ENCODE results near the gene FLNB. TPM values are rescaled to one million over a fixed set of nuclear protein-coding genes. Genes with fewer than 3 reads are reported as not detected.
A peak's percentile ranks its signal among the peaks of the same experiment; 100 is the strongest.

FLNB gene
- total and polyA plus RNA-seq, 9 of the 15 experiments (the other 6 are each of a cell fraction or from before 2014, with no cell fraction given) = 9.4 to 48.1 (median 25.6) TPM

DNA sequence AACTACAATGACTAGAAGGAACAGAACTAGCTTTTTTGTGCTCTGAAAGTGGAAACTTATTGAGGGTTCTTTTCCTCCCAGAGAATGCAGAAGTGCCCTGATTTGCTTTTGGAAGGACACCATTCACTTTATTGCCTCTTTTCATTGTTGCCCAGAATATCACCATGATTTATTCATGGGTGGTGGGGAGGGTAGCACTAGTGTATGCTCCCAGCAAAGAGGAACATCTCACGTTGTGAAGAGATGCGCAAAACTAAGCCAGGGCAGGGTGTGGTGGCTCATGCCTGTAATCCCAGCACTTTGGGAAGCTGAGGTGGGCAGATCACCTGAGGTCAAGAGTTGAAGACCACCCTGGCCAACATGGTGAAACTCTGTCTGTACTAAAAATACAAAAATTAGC, 31.4 kb downstream of the FLNB start:
- Histone ChIP-seq H3K27me3 (ENCODE audit: control insufficient read depth in 2 of 2, insufficient read depth in 2 of 2, low read length in 2 of 2) (no peaks in the 10 kb centered on the region), H3K4me2 (ENCODE audit: insufficient read depth, low read length) (no peak overlapping the region), H3K27ac (ENCODE audit: extremely low read depth, low read depth, low read length) (no peak overlapping the region), H3K9me3 (replicated peaks; ENCODE audit: control insufficient read depth, insufficient read depth, low read depth, low read length) (no peaks in the 10 kb centered on the region), H4K20me1 (replicated peaks; ENCODE audit: control insufficient read depth, insufficient read depth, low read length) (no peaks in the 10 kb centered on the region), H3K79me2 (ENCODE audit: control insufficient read depth, insufficient read depth, low read length) (peaks cover 41% of the 10 kb centered on the region), H3K4me3 (no peak overlapping the region), H3K9me1 (ENCODE audit: control insufficient read depth, insufficient read depth, low read length) (no peaks in the 10 kb centered on the region), H3K4me1 (replicated peaks in 1 of 2; ENCODE audit: control insufficient read depth in 2 of 2, insufficient read depth in 2 of 2, low read length in 2 of 2) (peaks cover 16 to 32% of the 10 kb centered on the region in 2 experiments; a peak in 4 of 5 replicates), H2AFZ (ENCODE audit: low read depth, low read length) (no peak overlapping the region), H3K36me3 (ENCODE audit: control insufficient read depth, insufficient read depth, low read length) (no peaks in the 10 kb centered on the region), H3K9ac (ENCODE audit: insufficient read depth in 1 of 2, low read depth in 2 of 2, low read length in 2 of 2) (no peak overlapping the region; a peak in 1 of 4 replicates)
- intact Hi-C loops (cut with micrococcal nuclease) (no loop called here), in situ Hi-C loops (cut with MboI) (no loop called here)
- FAIRE-seq = no peak
- ChIA-PET POLR2A (interaction anchor here (0.6 to 1.3 kb wide), 4 partner anchors 9 to 400 kb away, joined by 3 to 8 read pairs (median 3); no protein-coding TSS in a partner anchor), CTCF (ENCODE audit: low intra/inter-chr PET ratio) (no interaction called here)
- DNase-seq (ENCODE audit: extremely low read depth in 1 of 4, low spot score in 3 of 4) = no peak
- no peak for ATAC-seq
- no peak for TF ChIP-seq BACH1 (tag; IDR thresholded peaks at IDR 0.05)
- no TSS peak for BruUV-seq (replicated peaks)
- 51% methylated on average over 2 of the region's 2 CpGs for WGBS (ENCODE audit: insufficient coverage, low coverage, missing lambda C conversion rate)

DNA sequence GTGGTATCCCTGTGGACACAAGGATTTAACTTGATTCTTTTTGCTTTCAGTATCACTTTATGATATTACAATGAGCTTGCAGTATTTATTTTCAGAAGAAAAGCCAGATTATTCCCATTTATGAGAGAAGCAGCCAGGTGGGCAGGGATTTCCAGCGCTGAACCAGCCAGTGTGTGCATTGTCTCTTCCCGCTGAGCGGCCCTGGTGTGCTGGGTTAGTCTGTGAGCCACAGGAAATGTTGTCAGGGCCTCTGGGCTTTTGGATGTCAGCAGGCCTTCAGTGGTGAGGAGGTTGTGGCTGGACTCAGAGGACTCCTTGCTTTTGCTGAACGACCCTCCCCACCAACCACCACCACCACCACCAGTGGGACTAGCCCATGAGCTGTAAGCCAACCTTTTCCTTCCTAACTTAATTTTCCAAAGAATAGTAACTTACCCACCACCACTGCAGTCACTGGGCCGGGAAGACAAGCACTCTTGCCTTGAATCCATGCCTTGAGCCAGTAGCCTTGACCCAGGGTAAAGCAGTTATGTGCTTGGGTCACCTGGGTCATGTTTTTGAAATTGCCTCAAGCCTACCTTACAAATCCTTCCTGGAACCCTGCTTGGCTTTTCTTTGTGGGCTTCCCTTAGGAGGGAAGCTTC, 33.1 kb downstream of the FLNB start:
- no peak overlapping the region for H3K27ac ChIP-seq (ENCODE audit: extremely low read depth, low read depth, low read length)
- ChIA-PET CTCF (ENCODE audit: low intra/inter-chr PET ratio) (no interaction called here), POLR2A (interaction anchor here (1.2 kb wide), 1 partner anchor 11 kb away, joined by 4 read pairs; no protein-coding TSS in a partner anchor)
- intact Hi-C loops (cut with micrococcal nuclease) (no loop called here), in situ Hi-C loops (cut with MboI) (no loop called here)
- FAIRE-seq (no peak), ATAC-seq (no peak), DNase-seq (ENCODE audit: extremely low read depth in 1 of 4, low spot score in 3 of 4) (no peak)
- no peaks in the 10 kb centered on the region for H3K36me3 ChIP-seq (ENCODE audit: control insufficient read depth, insufficient read depth, low read length)
- TF ChIP-seq SETDB1 (IDR thresholded peaks at IDR 0.05; ENCODE audit: low read length) = no peak
- no peak for TF ChIP-seq HOXB6 (CRISPR knock-in tag; IDR thresholded peaks at IDR 0.05; ENCODE audit: borderline replicate concordance)
- TF ChIP-seq SMC3 (conservative IDR thresholded peaks at IDR 0.05; ENCODE audit: insufficient read depth, low read depth, low read length) = no peak
- TF ChIP-seq ZNF184 (CRISPR knock-in tag; IDR thresholded peaks at IDR 0.05) = no peak
- TF ChIP-seq, protein P1, sequence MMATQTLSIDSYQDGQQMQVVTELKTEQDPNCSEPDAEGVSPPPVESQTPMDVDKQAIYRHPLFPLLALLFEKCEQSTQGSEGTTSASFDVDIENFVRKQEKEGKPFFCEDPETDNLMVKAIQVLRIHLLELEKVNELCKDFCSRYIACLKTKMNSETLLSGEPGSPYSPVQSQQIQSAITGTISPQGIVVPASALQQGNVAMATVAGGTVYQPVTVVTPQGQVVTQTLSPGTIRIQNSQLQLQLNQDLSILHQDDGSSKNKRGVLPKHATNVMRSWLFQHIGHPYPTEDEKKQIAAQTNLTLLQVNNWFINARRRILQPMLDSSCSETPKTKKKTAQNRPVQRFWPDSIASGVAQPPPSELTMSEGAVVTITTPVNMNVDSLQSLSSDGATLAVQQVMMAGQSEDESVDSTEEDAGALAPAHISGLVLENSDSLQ (IDR thresholded peaks at IDR 0.05) = no peak
- TF ChIP-seq, protein P2, sequence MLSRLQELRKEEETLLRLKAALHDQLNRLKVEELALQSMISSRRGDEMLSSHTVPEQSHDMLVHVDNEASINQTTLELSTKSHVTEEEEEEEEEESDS (CRISPR knock-in tag; IDR thresholded peaks at IDR 0.05) = no peak
- TF ChIP-seq ZNF696 (CRISPR knock-in tag; conservative IDR thresholded peaks at IDR 0.05) = no peak
- no peak for TF ChIP-seq NFIC (IDR thresholded peaks at IDR 0.05)
- H3K27me3 ChIP-seq (ENCODE audit: control insufficient read depth in 2 of 2, insufficient read depth in 2 of 2, low read length in 2 of 2) = no peaks in the 10 kb centered on the region
- H3K4me2 ChIP-seq (ENCODE audit: insufficient read depth, low read length) = no peak overlapping the region
- H3K9me3 ChIP-seq (replicated peaks; ENCODE audit: control insufficient read depth, insufficient read depth, low read depth, low read length) = no peaks in the 10 kb centered on the region
- H3K4me3 ChIP-seq = no peak overlapping the region
- H2AFZ ChIP-seq (ENCODE audit: low read depth, low read length) = no peak overlapping the region
- 66% methylated on average over 4 of the region's 5 CpGs for WGBS (ENCODE audit: insufficient coverage, low coverage, missing lambda C conversion rate)
- peak overlapping the region in 1 of 2 experiments; percentile 80; a peak in 2 of 4 replicates for H3K9ac ChIP-seq (ENCODE audit: insufficient read depth in 1 of 2, low read depth in 2 of 2, low read length in 2 of 2)
- H3K9me1 ChIP-seq (ENCODE audit: control insufficient read depth, insufficient read depth, low read length) = no peaks in the 10 kb centered on the region
- peaks cover 35% of the 10 kb centered on the region for H3K79me2 ChIP-seq (ENCODE audit: control insufficient read depth, insufficient read depth, low read length)
- H4K20me1 ChIP-seq (replicated peaks; ENCODE audit: control insufficient read depth, insufficient read depth, low read length) = no peaks in the 10 kb centered on the region
- peaks cover 9 to 19% of the 10 kb centered on the region in 2 experiments; a peak in 4 of 5 replicates for H3K4me1 ChIP-seq (replicated peaks in 1 of 2; ENCODE audit: control insufficient read depth in 2 of 2, insufficient read depth in 2 of 2, low read length in 2 of 2)
- BruUV-seq (replicated peaks) = no TSS peak

All from K562 (cell line).